OCI-LY3 (cell line): ENCODE measurements around the gene SLC28A1.

ENCODE experiments used
- CTCF ChIP-seq: fragments of 200-600, 300-600 bp; sonication (generic); IDR thresholded peaks from 2 replicates; pipeline ENCODE4 v1.5.1; 2014; ENCODE audit warnings: antibody characterized with exemption, low read length, low read depth
- EZH2phosphoT487 ChIP-seq: fragments of 200-600 bp; shearing (Covaris generic); IDR thresholded peaks from 2 replicates; pipeline ENCODE4 v1.6.1; 2018; ENCODE audit warnings: antibody characterized with exemption, mixed run types, low read depth

- no peak for TF ChIP-seq CTCF
- TF ChIP-seq EZH2phosphoT487: no peak
These were observed 29.3 kb upstream of the SLC28A1 start for GRCh38 chr15:84855136-84855535.
